Loucy (cell line): ENCODE results near the gene DMPK.

Experiments
- CTCF ChIP-seq: fragments of 200-600 bp; sonication (generic); conservative IDR thresholded peaks from 2 replicates; pipeline ENCODE4 v1.5.1; 2014; ENCODE audit warnings: mild to moderate bottlenecking, antibody characterized with exemption, low read length
- EZH2phosphoT487 ChIP-seq: fragments of 200-600 bp; IDR thresholded peaks from 2 replicates; pipeline ENCODE4 v1.6.1; 2018; ENCODE audit warnings: antibody characterized with exemption, mild to moderate bottlenecking, moderate library complexity, borderline replicate concordance

GRCh38 chr19:45791744-45792469, 9.6 kb upstream of the DMPK start:
- TF ChIP-seq CTCF, result no peak
- no peak for TF ChIP-seq EZH2phosphoT487
